ENCODE data around the gene LAMB1.

GRCh38 chr7:107898997-107899594 lies 103.9 kb downstream of the LAMB1 start:
- TF ChIP-seq CTCF (IDR thresholded peaks at IDR 0.05; ENCODE audit: low read length) = no peak
- no peak for TF ChIP-seq EZH2 (IDR thresholded peaks at IDR 0.05; ENCODE audit: borderline replicate concordance, low read length)
